HepG2 (cell line): ENCODE data around the gene CXorf65. TPM values are rescaled to one million over a fixed set of nuclear protein-coding genes. Genes with fewer than 3 reads are reported as not detected.

Source experiments
- ATAC-seq: fragments of 200-7000 bp; cut with Tn5 transposase; 3 replicates; pipeline ENCODE4 v1.9.1; 2020; ENCODE audit warnings: mild to moderate bottlenecking, moderate library complexity
- BruUV-seq: library from RNA; stranded (reverse); fragments of 400-500 nt; replicated peaks from 2 replicates; lab custom pipeline; 2021; lab: Mats Ljungman, UMichigan
- CTCF ChIA-PET: fragments of 300-600 bp; formaldehyde crosslinking; extraction: SDS; loops from one replicate; lab custom pipeline; 2021; ENCODE audit warnings: low total read pairs, inconsistent platforms, low intra/inter-chr PET ratio; lab: Yijun Ruan, JAX
- POLR2A ChIA-PET: fragments of 350-600 bp; sonication (Branson Sonifier 250); formaldehyde crosslinking; loops from one replicate; lab custom pipeline; 2020; ENCODE audit warnings: antibody characterized with exemption, inconsistent platforms; lab: Yijun Ruan, JAX
- DNase-seq: peaks from one replicate; pipeline ENCODE4 v3.0.0-alpha.2; 2015; ENCODE audit warnings: low spot score
- FAIRE-seq: peaks from 3 replicates; lab custom pipeline; 2011; peaks lifted over from hg19 to GRCh38; lab: Jason Lieb, UNC
- H2AFZ ChIP-seq: one replicate; pipeline ENCODE4 v1.6.1; 2011; ENCODE audit warnings: low read length, inconsistent platforms
- H3K27ac ChIP-seq: fragments of 300-600 bp; 3 replicates; pipeline ENCODE4 v1.8.0; 2011; ENCODE audit warnings: mixed run types, mild to moderate bottlenecking, mixed read lengths, low read length, inconsistent platforms; ENCODE audit not compliant: insufficient read depth; ENCODE audit errors: extremely low read length
- H3K27me3 ChIP-seq, 2 experiments: fragments of 200-600 bp in 1 of 2; 2 replicates in 1 of 2; 3 replicates in 1 of 2; pipeline versions ENCODE4 v1.6.0 to v1.8.0; 2011; ENCODE audit warnings: low read length in 2 of 2, mild to moderate bottlenecking in 2 of 2, moderate library complexity in 2 of 2, inconsistent platforms in 1 of 2; ENCODE audit not compliant: insufficient read depth in 2 of 2, control insufficient read depth in 1 of 2
- H3K36me3 ChIP-seq, 2 experiments: fragments of 200-600 bp in 1 of 2; replicated peaks in 1 of 2; 2 replicates in 1 of 2; 3 replicates in 1 of 2; pipeline versions ENCODE4 v1.5.1 to v1.8.0; 2011; ENCODE audit warnings: low read length in 2 of 2, inconsistent platforms in 1 of 2; ENCODE audit not compliant: insufficient read depth in 2 of 2, control insufficient read depth in 1 of 2
- H3K4me1 ChIP-seq: 2 replicates; pipeline ENCODE4 v1.5.1; 2012; ENCODE audit warnings: low read length, inconsistent platforms; ENCODE audit not compliant: insufficient read depth
- H3K4me2 ChIP-seq: 2 replicates; pipeline ENCODE4 v1.6.0; 2011; ENCODE audit warnings: low read depth, low read length, inconsistent platforms
- H3K4me3 ChIP-seq, 3 experiments: fragments of 200-600 bp in 1 of 3; sonication (generic), shearing (Covaris generic) in 1 of 3; replicated peaks in 1 of 3; 2 replicates each; pipeline ENCODE4 v1.5.1; 2011 to 2016; ENCODE audit warnings: low read length in 3 of 3, inconsistent platforms in 2 of 3, low read depth in 2 of 3, mild to moderate bottlenecking in 2 of 3, control low read depth in 1 of 3, mixed read lengths in 1 of 3; ENCODE audit not compliant: insufficient read depth in 1 of 3
- H3K79me2 ChIP-seq: one replicate; pipeline ENCODE4 v1.6.1; 2011; ENCODE audit warnings: low read length, inconsistent platforms; ENCODE audit not compliant: insufficient read depth
- H3K9ac ChIP-seq: 2 replicates; pipeline ENCODE4 v1.6.0; 2011; ENCODE audit warnings: mild to moderate bottlenecking, low read depth, low read length, inconsistent platforms; ENCODE audit not compliant: insufficient read depth
- H3K9me3 ChIP-seq: 2 replicates; pipeline ENCODE4 v1.5.1; 2012; ENCODE audit warnings: mild to moderate bottlenecking, low read length
- H4K20me1 ChIP-seq: 2 replicates; pipeline ENCODE4 v1.6.0; 2011; ENCODE audit warnings: inconsistent platforms, mild to moderate bottlenecking, low read length, moderate library complexity; ENCODE audit not compliant: insufficient read depth
- BHLHE40 ChIP-seq: IDR thresholded peaks from 2 replicates; pipeline ENCODE4 v1.6.1; 2011; ENCODE audit warnings: low read length, improper control_type of control experiment
- CHD2 ChIP-seq: IDR thresholded peaks from 2 replicates; pipeline ENCODE4 v1.6.1; 2011; ENCODE audit warnings: low read depth, low read length, improper control_type of control experiment
- CHD4 ChIP-seq: fragments of 200-600 bp; sonication (generic); IDR thresholded peaks from 2 replicates; pipeline ENCODE4 v1.7.0; 2017; ENCODE audit warnings: mild to moderate bottlenecking, low read length, borderline replicate concordance
- CREB1 ChIP-seq, 2 experiments: fragments of 450-650 bp in 1 of 2; IDR thresholded peaks; 2 replicates each; pipeline ENCODE4 v1.6.1; 2016 to 2017; ENCODE audit warnings: control low read depth in 1 of 2, mild to moderate bottlenecking in 1 of 2, missing compliant biosample characterization in 1 of 2, missing genetic modification characterization in 1 of 2
- ELF1 ChIP-seq: sonication (generic); formaldehyde crosslinking; IDR thresholded peaks from 2 replicates; pipeline ENCODE4 v1.4.0; 2020; ENCODE audit warnings: missing genetic modification reagents
- ESRRA ChIP-seq: sonication (generic); formaldehyde crosslinking; IDR thresholded peaks from 2 replicates; pipeline ENCODE4 v1.5.1; 2020; ENCODE audit warnings: mild to moderate bottlenecking, low read depth, missing genetic modification reagents
- GABPB1 ChIP-seq: IDR thresholded peaks from 2 replicates; pipeline ENCODE4 v1.6.1; 2016; ENCODE audit warnings: mild to moderate bottlenecking, missing genetic modification reagents, moderate library complexity, missing compliant biosample characterization
- HMG20A ChIP-seq: IDR thresholded peaks from 2 replicates; pipeline ENCODE4 v1.6.1; 2016; ENCODE audit warnings: borderline replicate concordance
- POGZ ChIP-seq: sonication (generic); formaldehyde crosslinking; IDR thresholded peaks from 2 replicates; pipeline ENCODE4 v1.4.0; 2020; ENCODE audit warnings: mild to moderate bottlenecking, missing genetic modification reagents
- SOX13 ChIP-seq, 3 experiments: fragments of 450-650 bp in 1 of 3; sonication (generic) in 1 of 3; formaldehyde crosslinking in 1 of 3; IDR thresholded peaks in 2 of 3; conservative IDR thresholded peaks in 1 of 3; 2 replicates each; pipeline versions ENCODE4 v1.5.0 to v1.6.1; 2016 to 2020; ENCODE audit warnings: antibody characterized with exemption in 1 of 3, mild to moderate bottlenecking in 1 of 3, missing compliant biosample characterization in 1 of 3, missing genetic modification reagents in 1 of 3, moderate library complexity in 1 of 3
- SP1 ChIP-seq, 2 experiments: fragments of 450-650 bp in 1 of 2; sonication (generic) in 1 of 2; formaldehyde crosslinking in 1 of 2; IDR thresholded peaks; 2 replicates each; pipeline versions ENCODE4 v1.4.0 to v1.6.1; 2016 to 2020; ENCODE audit warnings: missing genetic modification reagents in 1 of 2
- SRF ChIP-seq: IDR thresholded peaks from 2 replicates; pipeline ENCODE4 v1.6.1; 2011; ENCODE audit warnings: mild to moderate bottlenecking, low read depth, low read length, moderate library complexity
- STAG1 ChIP-seq: sonication (generic); formaldehyde crosslinking; IDR thresholded peaks from 2 replicates; pipeline ENCODE4 v1.4.0; 2020; ENCODE audit warnings: missing genetic modification reagents
- UBTF ChIP-seq: sonication (generic); formaldehyde crosslinking; IDR thresholded peaks from 2 replicates; pipeline ENCODE4 v1.4.0; 2020; ENCODE audit warnings: mild to moderate bottlenecking, missing genetic modification reagents
- ZNF101 ChIP-seq: sonication (generic); formaldehyde crosslinking; IDR thresholded peaks from 2 replicates; pipeline ENCODE4 v1.4.0; 2020; ENCODE audit warnings: mild to moderate bottlenecking, low read depth, missing genetic modification reagents, borderline replicate concordance
- ZNF136 ChIP-seq: sonication (generic); formaldehyde crosslinking; IDR thresholded peaks from 2 replicates; pipeline ENCODE4 v1.8.1; 2022; ENCODE audit warnings: low read depth, mild to moderate bottlenecking, moderate library complexity, missing genetic modification reagents
- ZNF432 ChIP-seq: sonication (generic); formaldehyde crosslinking; IDR thresholded peaks from 2 replicates; pipeline ENCODE4 v1.5.0; 2020; ENCODE audit warnings: missing genetic modification reagents, mild to moderate bottlenecking, borderline replicate concordance
- WGBS: methylation state at CpG from one replicate; pipeline ENCODE4 v1.1.6; 2017; ENCODE audit warnings: low lambda C conversion rate; 5-methylcytosine and 5-hydroxymethylcytosine counted together
- in situ Hi-C: cut with HindIII; loops from 2 replicates; pipeline ENCODE4 v1.10.0; 2017; ENCODE audit warnings: low pct_unique_long_range_greater_than_20kb; ENCODE audit not compliant: extremely low pct_ligation_motif_present
- intact Hi-C: fragments of 100-400 bp; cut with micrococcal nuclease; formaldehyde crosslinking; loops from one replicate; pipeline ENCODE4 v1.10.0; 2022; ENCODE audit not compliant: unreplicated experiment
- polyA plus RNA-seq, 8 experiments: library from polyadenylated mRNA; depleted of rRNA in 3 of 8; stranded (reverse) in 7 of 8; unstranded in 1 of 8; fragments of >200 nt; fragmentation: Illumina TruSeq in 4 of 8; extraction: Trizol in 4 of 8; gene quantifications; 2 replicates each; pipeline versions ENCODE4 v1.2.1 to v1.2.3, GENCODE V29; 2011 to 2016; ENCODE audit warnings: low read depth in 4 of 8, missing spikeins in 1 of 8, mixed read lengths in 1 of 8; ENCODE audit not compliant: insufficient read depth in 1 of 8
- total RNA-seq, 5 experiments: library from RNA; depleted of rRNA; stranded (reverse); fragments of >200 nt; fragmentation: Illumina TruSeq; extraction: Trizol; gene quantifications; 2 replicates each; pipeline ENCODE4 v1.2.3, GENCODE V29; 2016; ENCODE audit warnings: low read depth in 1 of 5
- TF ChIP-seq, protein P1 (sequence below): sonication (generic); formaldehyde crosslinking; IDR thresholded peaks from 2 replicates; pipeline ENCODE4 v1.8.0; 2023; ENCODE audit warnings: mild to moderate bottlenecking, missing genetic modification reagents

The CXorf65 gene
- total and polyA plus RNA-seq, 2 of the 13 experiments (the other 11 are each of a cell fraction or from before 2014, with no cell fraction given) = not detected

- TF ChIP-seq UBTF (CRISPR knock-in tag) = no peak
- no peak for TF ChIP-seq CHD4
- TF ChIP-seq, all 625 proteins: peak for 0
Measured at GRCh38 chrX:71070531-71070930, 36.0 kb downstream of the CXorf65 start (continued).

DNA sequence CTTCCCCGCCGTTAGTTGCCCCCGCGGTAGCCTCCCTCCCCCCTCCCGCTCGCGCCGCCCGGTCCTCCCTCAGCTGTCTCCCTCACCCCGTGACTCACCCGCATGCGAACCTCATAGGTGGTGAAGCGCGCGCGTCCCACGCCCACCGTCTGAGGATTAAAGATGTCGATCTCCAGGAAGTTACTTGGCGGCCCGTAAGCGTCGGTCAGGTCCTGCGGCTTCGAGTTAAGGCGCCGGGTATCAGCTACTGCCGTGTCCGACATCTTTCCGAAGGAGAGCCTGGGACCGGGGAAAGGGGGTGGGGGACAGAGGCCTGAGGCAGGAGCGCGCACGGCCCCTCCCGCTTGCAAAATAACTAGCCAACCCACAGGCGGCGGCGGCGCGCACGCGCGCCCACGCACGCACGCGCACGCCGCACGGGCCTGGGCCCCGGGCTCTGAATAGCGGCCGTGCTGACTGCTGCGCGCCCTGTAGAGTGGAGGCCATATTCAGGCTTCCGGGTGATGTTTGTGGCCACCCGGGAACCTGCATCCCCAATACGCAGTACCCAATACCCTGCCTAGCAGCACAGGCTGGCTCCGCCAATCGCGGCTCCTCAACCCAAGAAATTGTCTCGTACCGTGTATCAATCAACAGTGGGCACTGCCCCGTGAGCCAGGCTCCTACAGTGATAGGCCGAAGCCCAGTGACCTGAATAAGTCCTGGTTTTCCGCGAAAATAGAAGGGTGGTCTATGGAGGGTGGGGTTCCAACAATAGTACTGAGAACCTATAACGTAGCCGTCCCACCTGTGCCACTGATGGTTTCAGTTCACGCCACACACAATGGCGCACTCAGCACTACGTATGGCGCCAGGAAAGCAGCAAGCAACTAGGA lies 38.3 kb downstream of the CXorf65 start, which contains the start of gene SNX12:
TSS of gene SNX12 (minus strand) at position 291 of the 875 bp plus-strand sequence. CDS start at position 263, 28 bp downstream.
- peak within 1 kb of the TSS; percentile 57 for H3K27ac ChIP-seq
- H3K36me3 ChIP-seq = no peaks in the 10 kb centered on the region
- H3K79me2 ChIP-seq = peaks cover 20% of the 10 kb centered on the region
- BruUV-seq = no TSS peak
- peaks cover 16% of the 10 kb centered on the region for H3K4me1 ChIP-seq
- in situ Hi-C loops = no loop called here
- ATAC-seq (peak; percentile 99), FAIRE-seq (peak; percentile 81), DNase-seq (peak; percentile 88)
- POLR2A ChIA-PET = interaction anchor here (0.6 to 1.2 kb wide), 3 partner anchors 13 to 50 kb away, joined by 4 to 5 read pairs (median 4); partner anchors contain the start of gene MED12
- H3K9ac ChIP-seq = peak within 1 kb of the TSS; percentile 66
- peak within 1 kb of the TSS; percentile 68 to 74 (median 72) for H3K4me3 ChIP-seq
- H2AFZ ChIP-seq = peak within 1 kb of the TSS; percentile 84
- WGBS = 0% methylated on average over 5 of the region's 73 CpGs
- H3K4me2 ChIP-seq = peak within 1 kb of the TSS; percentile 80
- CTCF ChIA-PET = no interaction called here
- no peaks in the 10 kb centered on the region for H3K9me3 ChIP-seq
- H4K20me1 ChIP-seq = no peaks in the 10 kb centered on the region
- intact Hi-C loops = no loop called here
- H3K27me3 ChIP-seq = no peaks in the 10 kb centered on the region; a peak in 1 of 5 replicates
- TF ChIP-seq POGZ (CRISPR knock-in tag) = peak; percentile 67
- no peak for TF ChIP-seq SOX13 (IDR thresholded peaks at IDR 0.05)
- no peak for TF ChIP-seq SOX13 (CRISPR knock-in tag; conservative IDR thresholded peaks at IDR 0.05 in 1 of 2, IDR thresholded peaks at IDR 0.05 in 1 of 2)
- TF ChIP-seq HMG20A (CRISPR knock-in tag) = no peak
- TF ChIP-seq, protein P1, sequence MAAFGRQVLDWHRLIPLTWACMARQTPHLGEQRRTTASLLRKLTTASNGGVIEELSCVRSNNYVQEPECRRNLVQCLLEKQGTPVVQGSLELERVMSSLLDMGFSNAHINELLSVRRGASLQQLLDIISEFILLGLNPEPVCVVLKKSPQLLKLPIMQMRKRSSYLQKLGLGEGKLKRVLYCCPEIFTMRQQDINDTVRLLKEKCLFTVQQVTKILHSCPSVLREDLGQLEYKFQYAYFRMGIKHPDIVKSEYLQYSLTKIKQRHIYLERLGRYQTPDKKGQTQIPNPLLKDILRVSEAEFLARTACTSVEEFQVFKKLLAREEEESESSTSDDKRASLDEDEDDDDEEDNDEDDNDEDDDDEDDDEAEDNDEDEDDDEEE (CRISPR knock-in tag) = no peak
- no peak for TF ChIP-seq ZNF101 (CRISPR knock-in tag)
- TF ChIP-seq ZNF136 (CRISPR knock-in tag) = 0 out of 2 replicates have a peak, but pooled peaks have one; percentile 35
- TF ChIP-seq SRF = peak; percentile 77; the same call in 1 of the 2 replicates
- peak; percentile 75 for TF ChIP-seq CREB1 (IDR thresholded peaks at IDR 0.05)
- peak; percentile 72 for TF ChIP-seq CREB1 (CRISPR knock-in tag; IDR thresholded peaks at IDR 0.05)
- TF ChIP-seq GABPB1 (CRISPR knock-in tag) = peak; percentile 77
- no peak for TF ChIP-seq STAG1 (CRISPR knock-in tag)
- no peak for TF ChIP-seq ZNF432 (CRISPR knock-in tag)
- TF ChIP-seq ELF1 (CRISPR knock-in tag) = peak; percentile 70
- TF ChIP-seq BHLHE40 = peak; percentile 81
- TF ChIP-seq CHD2 = no peak
- no peak for TF ChIP-seq ESRRA (CRISPR knock-in tag)
- no peak for TF ChIP-seq SP1 (IDR thresholded peaks at IDR 0.05)
- peak; percentile 66 for TF ChIP-seq SP1 (CRISPR knock-in tag; IDR thresholded peaks at IDR 0.05)
